ENCODE results near the gene STK39.

STK39 gene

GRCh38 chr2:167980439-167980838 lies 267.0 kb downstream of the STK39 start:
- no peak for DNase-seq

GRCh38 chr2:167972746-167973145 lies 274.6 kb downstream of the STK39 start:
- no peak for DNase-seq

- DNase-seq = no peak
Measured at GRCh38 chr2:167972020-167972419, 275.4 kb downstream of the STK39 start.

GRCh38 chr2:167966937-167967913 lies 280.2 kb downstream of the STK39 start:
- DNase-seq = no peak

GRCh38 chr2:167965907-167966761 lies 281.3 kb downstream of the STK39 start:
- DNase-seq = no peak

GRCh38 chr2:167964650-167965413 lies 282.6 kb downstream of the STK39 start:
- DNase-seq = no peak

- DNase-seq = no peak
Measured at GRCh38 chr2:167963899-167964649, 283.3 kb downstream of the STK39 start.

GRCh38 chr2:167962436-167963226 lies 284.8 kb downstream of the STK39 start:
- no peak for DNase-seq

GRCh38 chr2:167961536-167962048 lies 285.8 kb downstream of the STK39 start:
- no peak for DNase-seq

- no peak for DNase-seq
Measured at GRCh38 chr2:167960089-167960747, 287.2 kb downstream of the STK39 start.

GRCh38 chr2:167957662-167958061 lies 289.7 kb downstream of the STK39 start:
- DNase-seq = no peak

GRCh38 chr2:167955264-167955906 lies 292.0 kb downstream of the STK39 start:
- DNase-seq = no peak

GRCh38 chr2:167954495-167954894 lies 292.9 kb downstream of the STK39 start:
- no peak for DNase-seq

GRCh38 chr2:167953776-167954175 lies 293.6 kb downstream of the STK39 start:
- no peak for DNase-seq

- no peak for DNase-seq
Measured at GRCh38 chr2:167950571-167950970, 296.8 kb downstream of the STK39 start.

GRCh38 chr2:167946441-167946841 lies 301.0 kb downstream of the STK39 start:
- DNase-seq = no peak

GRCh38 chr2:167945660-167946368 lies 301.6 kb downstream of the STK39 start:
- DNase-seq = no peak

- no peak for DNase-seq
Measured at GRCh38 chr2:167944825-167945659, 302.4 kb downstream of the STK39 start.

All from NCI-H2227 treated with DMSO at 0.1 percent for 48 hours (cell line).